GM23338 (cell line): ENCODE results near the gene EPB41L4A.

Source experiments
- CREB1 ChIP-seq: fragments of 250-450 bp; sonication (Bioruptor Pico); IDR thresholded peaks from 2 replicates; pipeline ENCODE4 v1.5.0; 2020; ENCODE audit warnings: low read depth, mild to moderate bottlenecking, moderate library complexity
- EZH2 ChIP-seq: fragments of 200-600 bp; sonication (generic); IDR thresholded peaks from one replicate; pipeline ENCODE4 v1.8.0; 2017; ENCODE audit warnings: antibody characterized with exemption, mild to moderate bottlenecking, low read depth; ENCODE audit not compliant: unreplicated experiment

DNA sequence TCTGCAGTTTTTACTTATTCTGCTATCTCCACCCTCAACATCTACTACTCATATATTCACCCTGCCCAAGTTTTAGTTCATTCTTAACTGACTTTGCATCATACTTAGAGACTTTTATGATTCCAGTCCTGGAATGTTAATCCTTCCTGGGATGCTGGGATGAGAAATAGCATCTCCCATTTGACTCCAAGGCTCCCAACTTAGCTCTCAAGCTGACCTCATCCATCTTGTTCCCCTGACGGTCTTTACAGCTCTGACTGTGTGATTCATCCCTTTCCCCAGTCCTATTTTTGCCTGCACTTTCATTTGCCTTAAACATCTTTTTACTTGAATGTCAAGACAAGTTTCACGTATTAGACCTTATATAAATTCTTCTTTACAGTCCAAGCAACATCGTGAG lies 297.8 kb downstream of the EPB41L4A start:
- TF ChIP-seq EZH2, result no peak
- no peak for TF ChIP-seq CREB1 (CRISPR knock-in tag)
